ENCODE measurements around the gene NXNL2.
A peak's percentile ranks its signal among the peaks of the same experiment; 100 is the strongest.

The NXNL2 gene

GRCh38 chr9:88531920-88532698 is 2.9 kb upstream of the NXNL2 start:
- DNase-seq (ENCODE audit: low read depth): peak; percentile 90

DNA sequence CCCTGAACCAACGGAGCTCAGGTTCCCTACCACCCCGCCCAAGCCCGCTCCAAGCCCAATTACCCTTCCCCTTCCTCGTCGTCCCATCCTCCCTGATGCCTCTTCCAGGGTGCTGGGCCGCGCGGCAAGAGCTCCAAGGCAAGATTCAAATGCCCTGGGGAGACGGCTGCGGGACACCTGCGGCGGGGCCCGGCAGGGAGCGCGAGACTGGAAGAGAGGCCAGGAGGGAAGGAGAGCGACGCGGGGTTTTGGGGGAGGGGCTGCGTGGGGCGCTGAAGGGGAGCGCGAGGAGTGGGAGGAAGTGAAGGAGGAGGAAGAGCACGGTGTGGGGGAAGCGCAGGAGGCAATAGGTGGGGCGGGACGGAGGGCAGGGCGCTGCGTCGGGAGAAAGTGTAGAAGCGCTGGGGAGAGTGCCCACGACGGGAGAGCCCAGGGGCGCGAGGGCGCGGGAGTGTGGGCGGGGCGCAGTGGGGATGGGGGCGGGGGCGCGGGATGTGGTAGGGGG is 975 bp upstream of the NXNL2 start:
- peak; percentile 83 for DNase-seq (ENCODE audit: low read depth)

DNA sequence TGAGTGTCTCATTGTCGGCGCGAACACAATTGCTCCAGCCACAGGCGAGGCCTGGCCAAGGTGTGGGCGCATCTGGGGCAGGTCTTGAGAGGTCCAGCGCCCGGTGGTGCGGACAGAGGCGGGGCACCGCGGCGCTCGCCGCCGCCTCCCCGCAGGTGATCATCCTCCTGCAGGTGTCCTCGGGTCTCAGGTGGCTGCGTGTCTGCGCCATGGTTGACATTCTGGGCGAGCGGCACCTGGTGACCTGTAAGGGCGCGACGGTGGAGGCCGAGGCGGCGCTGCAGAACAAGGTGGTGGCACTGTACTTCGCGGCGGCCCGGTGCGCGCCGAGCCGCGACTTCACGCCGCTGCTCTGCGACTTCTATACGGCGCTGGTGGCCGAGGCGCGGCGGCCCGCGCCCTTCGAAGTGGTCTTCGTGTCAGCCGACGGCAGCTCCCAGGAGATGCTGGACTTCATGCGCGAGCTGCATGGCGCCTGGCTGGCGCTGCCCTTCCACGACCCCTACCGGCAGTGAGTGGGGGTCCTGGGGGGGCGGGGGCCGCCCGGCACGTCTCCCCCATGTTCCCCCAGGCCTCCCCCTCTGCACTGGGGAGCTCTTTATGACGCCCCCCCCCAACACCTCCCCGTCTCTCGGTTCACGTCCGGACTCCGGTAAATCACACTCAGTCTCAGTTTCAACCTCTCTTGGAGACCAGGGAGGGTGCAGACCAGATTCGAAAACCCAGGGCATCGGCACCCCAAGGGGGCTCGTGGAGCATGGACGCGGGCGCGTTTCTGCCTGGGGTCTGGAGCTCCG is 446 bp downstream of the NXNL2 start:
- DNase-seq (ENCODE audit: low read depth): peak; percentile 27

DNA sequence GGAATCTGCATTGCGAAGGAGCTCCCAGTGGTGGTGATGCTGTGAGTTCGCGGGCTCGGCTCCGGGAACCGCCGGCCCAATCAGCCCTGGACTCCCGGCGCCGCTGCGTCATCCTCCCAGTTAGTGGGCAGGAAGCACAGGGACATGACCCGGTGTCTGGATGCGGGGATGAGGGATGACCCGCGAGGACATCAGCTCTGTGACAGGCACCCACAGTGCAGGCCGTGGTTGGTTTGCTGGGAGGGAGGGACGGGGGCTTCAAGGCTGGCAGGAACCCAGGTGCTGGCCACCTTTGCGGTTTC is 996 bp downstream of the NXNL2 start:
- peak; percentile 70 for DNase-seq (ENCODE audit: low read depth)

- DNase-seq (ENCODE audit: low read depth): no peak
Measured at GRCh38 chr9:88536951-88537760, 2.2 kb downstream of the NXNL2 start.

DNA sequence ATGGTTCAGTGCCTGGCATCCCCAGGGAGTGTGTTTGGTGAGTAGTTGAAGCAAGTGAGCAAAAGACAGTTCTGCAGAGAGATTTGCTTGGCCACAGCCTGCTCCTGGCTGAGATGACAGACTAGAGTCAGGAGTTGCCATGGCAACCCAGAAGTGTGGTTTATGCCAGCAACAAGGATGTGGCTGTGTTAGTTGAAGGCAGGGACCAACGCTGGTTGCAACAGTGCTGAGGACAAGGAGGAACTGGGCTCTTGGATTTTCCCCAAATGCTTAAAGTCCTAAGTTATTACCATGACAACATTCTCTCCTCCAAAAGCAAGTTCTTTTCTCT is 2.7 kb downstream of the NXNL2 start:
- peak; percentile 79 for DNase-seq (ENCODE audit: low read depth)

DNA sequence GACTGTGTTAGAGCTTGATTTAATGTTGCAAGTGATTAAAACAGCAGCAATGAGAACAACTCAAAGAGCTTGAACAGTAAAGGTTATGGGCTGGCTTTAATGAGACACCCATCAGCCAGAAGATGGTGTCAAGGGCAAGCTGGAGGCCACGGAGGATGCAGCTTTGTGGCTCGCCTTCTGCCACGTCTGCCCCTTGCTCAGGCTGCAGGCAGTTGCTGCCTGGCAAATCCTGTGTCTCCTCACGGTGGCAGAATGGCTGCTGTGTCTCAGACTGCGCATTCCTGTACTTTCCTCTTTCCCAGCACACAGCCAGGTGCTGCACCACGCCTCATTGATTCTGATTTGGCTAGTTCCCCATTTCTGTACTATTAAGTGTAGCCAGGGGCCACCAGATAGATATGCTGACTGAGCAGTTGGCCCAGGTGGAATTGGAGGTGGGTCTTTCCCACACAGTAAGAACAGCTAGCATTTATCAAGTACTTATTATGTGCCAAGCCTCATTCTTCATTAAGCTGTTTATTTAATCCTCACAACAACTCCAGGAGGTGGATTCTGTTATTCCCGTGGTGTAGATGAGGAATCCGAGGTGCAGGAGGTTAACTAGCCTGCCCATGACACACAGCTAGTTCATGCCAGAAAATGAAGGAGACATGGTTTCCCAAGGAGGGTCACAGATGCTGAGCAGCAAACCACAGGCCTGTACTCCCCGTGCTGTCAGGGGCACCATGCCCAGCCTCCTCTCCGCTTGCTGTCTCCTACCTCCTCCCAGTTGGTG is 3.5 kb downstream of the NXNL2 start:
- DNase-seq (ENCODE audit: low read depth): no peak

- no peak for DNase-seq (ENCODE audit: low read depth)
Measured at GRCh38 chr9:88539246-88539645, 4.3 kb downstream of the NXNL2 start.

GRCh38 chr9:88540251-88540763 is 5.3 kb downstream of the NXNL2 start:
- DNase-seq (ENCODE audit: low read depth): no peak

GRCh38 chr9:88544245-88544644 is 9.3 kb downstream of the NXNL2 start:
- DNase-seq (ENCODE audit: low read depth): no peak

GRCh38 chr9:88551546-88552137 is 16.7 kb downstream of the NXNL2 start:
- DNase-seq (ENCODE audit: low read depth): no peak

GRCh38 chr9:88553350-88553749 is 18.4 kb downstream of the NXNL2 start:
- no peak for DNase-seq (ENCODE audit: low read depth)

DNA sequence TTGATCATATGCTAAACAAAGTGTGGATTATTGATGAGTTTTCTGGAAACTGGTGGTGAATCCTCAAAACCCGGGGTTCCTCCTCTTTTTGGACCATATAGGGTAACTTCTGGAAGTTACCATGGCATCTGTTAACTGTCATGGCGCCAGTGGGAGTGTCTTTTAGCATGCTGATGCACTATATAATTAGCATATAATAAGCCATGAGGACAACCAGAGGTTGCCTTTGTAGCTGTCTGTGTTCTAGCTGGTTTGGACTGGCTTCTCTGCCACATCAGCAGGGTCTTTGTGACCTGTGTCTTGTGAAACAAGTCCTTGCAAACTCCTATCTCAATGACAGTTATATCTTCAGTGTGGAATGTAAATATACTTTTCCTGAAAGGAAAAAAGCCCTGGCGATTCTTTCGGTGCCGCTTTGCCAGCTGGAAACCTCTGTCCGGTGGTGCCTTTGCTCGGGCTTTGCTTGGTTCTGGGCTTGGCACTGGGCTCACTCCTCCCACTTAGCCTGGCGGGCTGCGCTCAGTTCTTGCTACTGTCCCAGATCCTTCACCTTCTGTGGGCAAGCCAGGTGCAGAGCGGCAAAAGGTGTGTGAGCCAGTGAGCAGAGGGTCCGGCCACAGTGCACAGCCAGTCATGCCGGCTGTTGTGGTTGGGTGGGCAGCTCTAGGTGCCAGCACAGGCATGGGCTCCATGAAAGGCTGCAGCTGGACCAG is 20.4 kb downstream of the NXNL2 start:
- no peak for DNase-seq (ENCODE audit: low read depth)

DNA sequence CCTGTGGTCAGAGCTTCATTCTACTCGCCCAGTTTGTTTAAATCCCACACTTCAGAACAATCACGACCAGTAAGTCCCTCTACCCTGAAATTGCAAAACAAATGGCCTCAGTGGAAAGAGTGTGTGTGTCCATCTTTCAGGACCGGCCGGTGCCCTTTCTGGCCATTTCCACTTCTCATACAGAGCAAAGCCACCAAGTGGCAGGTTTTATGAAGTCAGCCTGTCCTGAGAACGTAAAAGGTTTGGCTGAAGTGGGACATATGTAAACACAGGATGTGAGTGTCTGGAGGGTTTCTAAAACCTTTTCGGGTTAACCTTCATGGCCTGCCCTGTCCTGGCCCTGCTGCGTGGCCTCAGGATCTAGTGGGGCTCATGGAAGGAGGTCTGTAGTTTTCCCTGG is 24.7 kb downstream of the NXNL2 start:
- DNase-seq (ENCODE audit: low read depth): peak; percentile 57

- no peak for DNase-seq (ENCODE audit: low read depth)
Measured at GRCh38 chr9:88567870-88568269, 32.9 kb downstream of the NXNL2 start.

DNA sequence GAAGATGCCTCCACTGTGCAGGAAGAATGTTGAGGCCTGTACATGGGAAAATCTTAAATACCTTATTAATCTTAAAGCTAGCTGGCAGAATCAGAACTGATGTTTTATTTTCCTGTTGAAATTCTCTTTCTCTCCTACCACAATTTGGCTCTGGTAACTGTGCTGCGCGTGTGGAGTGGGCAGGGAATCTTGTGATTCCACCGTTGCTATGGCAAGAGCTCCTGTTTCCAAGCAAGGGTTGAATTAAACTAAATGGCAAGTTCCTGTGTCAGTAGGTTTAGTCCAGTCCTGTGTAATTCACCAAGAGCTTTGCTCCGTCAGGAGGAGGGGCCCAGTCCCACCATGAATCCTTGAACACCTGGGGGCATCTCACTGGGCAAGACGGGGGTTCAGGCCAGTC is 36.4 kb downstream of the NXNL2 start:
- no peak for DNase-seq (ENCODE audit: low read depth)

- no peak for DNase-seq (ENCODE audit: low read depth)
Measured at GRCh38 chr9:88572684-88573083, 37.7 kb downstream of the NXNL2 start.

GRCh38 chr9:88574953-88575352 is 40.0 kb downstream of the NXNL2 start:
- peak; percentile 76 for DNase-seq (ENCODE audit: low read depth)

DNA sequence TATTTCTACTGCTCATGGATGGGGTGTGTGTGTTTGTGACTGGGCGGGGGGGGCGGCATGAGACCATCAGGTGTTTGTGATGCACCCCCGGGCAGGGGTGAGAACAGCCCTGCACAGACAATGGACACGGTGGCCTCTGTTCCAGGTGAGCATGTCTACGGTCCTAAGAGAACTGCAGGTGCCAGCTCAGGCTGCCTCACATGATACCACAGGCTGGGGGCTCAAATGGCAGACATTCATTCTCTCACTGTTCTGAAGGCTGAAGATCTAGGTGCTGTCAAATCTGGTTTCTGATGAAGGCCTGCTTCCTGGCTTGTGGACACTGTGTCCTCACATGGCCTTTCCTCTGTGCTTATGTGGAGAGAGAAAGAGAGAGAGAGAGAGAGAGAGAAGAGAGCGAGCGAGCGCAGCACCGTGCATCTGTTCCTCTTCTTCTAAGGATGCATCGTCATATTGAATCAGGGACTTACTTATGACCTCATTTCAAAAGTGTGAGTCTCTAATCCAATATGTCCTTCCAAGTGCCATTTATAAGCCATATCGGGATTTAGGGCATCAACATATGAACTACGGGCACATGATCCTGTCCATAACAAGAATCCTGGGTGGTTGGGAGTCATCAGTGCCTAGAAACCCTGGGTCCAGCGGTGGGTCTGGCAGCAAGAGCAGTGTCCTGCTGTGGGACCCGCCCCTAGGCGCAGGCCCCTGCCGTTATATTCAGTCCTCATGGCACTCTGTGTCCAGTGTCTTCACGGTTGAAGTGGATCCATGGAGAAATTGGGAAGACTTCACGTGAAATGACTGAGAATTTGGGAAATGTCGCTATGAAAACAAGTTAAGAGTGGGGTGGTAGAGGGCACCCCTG is 42.5 kb downstream of the NXNL2 start:
- DNase-seq (ENCODE audit: low read depth): no peak
